ENCODE measurements around the gene ACTN4.

The ACTN4 gene

GRCh38 chr19:38733493-38734175 is 86.2 kb downstream of the ACTN4 start:
- peaks cover 3 to 41% (median 37%) of the 10 kb centered on the region in 4 experiments for H3K4me1 ChIP-seq (ENCODE audit: control extremely low read depth in 1 of 4, control insufficient read depth in 4 of 4, insufficient read depth in 4 of 4, low read length in 3 of 4)
- ChIA-PET POLR2A (interaction anchor here (0.8 to 1.0 kb wide), 2 partner anchors 99 to 100 kb away, joined by 3 to 4 read pairs; no protein-coding TSS in a partner anchor), CTCF (interaction anchor here (0.9 to 2.9 kb wide), 10 partner anchors 11 to 200 kb away, joined by 3 to 7 read pairs (median 4); partner anchors contain the start of genes CAPN12, MRPS12 and SARS2)
- DNase-seq: peak in 1 of 3 donors; percentile 34
- peak overlapping the region in 1 of 2 experiments; percentile 43 for H3K27ac ChIP-seq (ENCODE audit: insufficient read depth in 1 of 2, low read depth in 1 of 2, low read length in 2 of 2, poor library complexity in 1 of 2, severe bottlenecking in 2 of 2)
- no peaks in the 10 kb centered on the region for H3K27me3 ChIP-seq (replicated peaks in 2 of 5; ENCODE audit: control insufficient read depth in 4 of 5, insufficient read depth in 5 of 5, low read length in 4 of 5)
- H3K36me3 ChIP-seq (ENCODE audit: control insufficient read depth in 4 of 4, insufficient read depth in 4 of 4, low read length in 3 of 4): peaks cover 0 to 29% (median 21%) of the 10 kb centered on the region in 4 experiments
- H3K4me3 ChIP-seq (ENCODE audit: control insufficient read depth in 1 of 7, extremely low read depth in 1 of 7, insufficient read depth in 4 of 7, low read depth in 2 of 7, low read length in 6 of 7): peak overlapping the region in 2 of 7 experiments; percentile 44 to 71
- no peaks in the 10 kb centered on the region for H3K9me3 ChIP-seq (ENCODE audit: control extremely low read depth in 1 of 5, control insufficient read depth in 4 of 5, insufficient read depth in 2 of 5, low read depth in 1 of 5, low read length in 4 of 5)
- 96% methylated on average over 4 of the region's 6 CpGs for WGBS (ENCODE audit: insufficient coverage)

GRCh38 chr19:38734176-38734425 is 86.7 kb downstream of the ACTN4 start:
- H3K4me3 ChIP-seq (ENCODE audit: control insufficient read depth in 1 of 7, extremely low read depth in 1 of 7, insufficient read depth in 4 of 7, low read depth in 2 of 7, low read length in 6 of 7): peak overlapping the region in 5 of 7 experiments; percentile 42 to 71 (median 47)
- POLR2A ChIA-PET: interaction anchor here (0.8 to 1.0 kb wide), 2 partner anchors 98 to 100 kb away, joined by 3 to 4 read pairs; no protein-coding TSS in a partner anchor
- H3K9me3 ChIP-seq (ENCODE audit: control extremely low read depth in 1 of 5, control insufficient read depth in 4 of 5, insufficient read depth in 2 of 5, low read depth in 1 of 5, low read length in 4 of 5): no peaks in the 10 kb centered on the region
- WGBS (ENCODE audit: insufficient coverage): 20% methylated on average over 1 of the region's 4 CpGs
- peaks cover 0 to 24% (median 19%) of the 10 kb centered on the region in 4 experiments for H3K36me3 ChIP-seq (ENCODE audit: control insufficient read depth in 4 of 4, insufficient read depth in 4 of 4, low read length in 3 of 4)
- peak overlapping the region in 1 of 2 experiments; percentile 43 for H3K27ac ChIP-seq (ENCODE audit: insufficient read depth in 1 of 2, low read depth in 1 of 2, low read length in 2 of 2, poor library complexity in 1 of 2, severe bottlenecking in 2 of 2)
- CTCF ChIA-PET: interaction anchor here (0.9 to 2.9 kb wide), 8 partner anchors 10 to 200 kb away, joined by 3 to 7 read pairs (median 5); partner anchors contain the start of genes CAPN12, MRPS12 and SARS2
- H3K4me1 ChIP-seq (ENCODE audit: control extremely low read depth in 1 of 4, control insufficient read depth in 4 of 4, insufficient read depth in 4 of 4, low read length in 3 of 4): peaks cover 3 to 41% (median 37%) of the 10 kb centered on the region in 4 experiments
- no peaks in the 10 kb centered on the region for H3K27me3 ChIP-seq (replicated peaks in 2 of 5; ENCODE audit: control insufficient read depth in 4 of 5, insufficient read depth in 5 of 5, low read length in 4 of 5)
- DNase-seq: no peak

DNA sequence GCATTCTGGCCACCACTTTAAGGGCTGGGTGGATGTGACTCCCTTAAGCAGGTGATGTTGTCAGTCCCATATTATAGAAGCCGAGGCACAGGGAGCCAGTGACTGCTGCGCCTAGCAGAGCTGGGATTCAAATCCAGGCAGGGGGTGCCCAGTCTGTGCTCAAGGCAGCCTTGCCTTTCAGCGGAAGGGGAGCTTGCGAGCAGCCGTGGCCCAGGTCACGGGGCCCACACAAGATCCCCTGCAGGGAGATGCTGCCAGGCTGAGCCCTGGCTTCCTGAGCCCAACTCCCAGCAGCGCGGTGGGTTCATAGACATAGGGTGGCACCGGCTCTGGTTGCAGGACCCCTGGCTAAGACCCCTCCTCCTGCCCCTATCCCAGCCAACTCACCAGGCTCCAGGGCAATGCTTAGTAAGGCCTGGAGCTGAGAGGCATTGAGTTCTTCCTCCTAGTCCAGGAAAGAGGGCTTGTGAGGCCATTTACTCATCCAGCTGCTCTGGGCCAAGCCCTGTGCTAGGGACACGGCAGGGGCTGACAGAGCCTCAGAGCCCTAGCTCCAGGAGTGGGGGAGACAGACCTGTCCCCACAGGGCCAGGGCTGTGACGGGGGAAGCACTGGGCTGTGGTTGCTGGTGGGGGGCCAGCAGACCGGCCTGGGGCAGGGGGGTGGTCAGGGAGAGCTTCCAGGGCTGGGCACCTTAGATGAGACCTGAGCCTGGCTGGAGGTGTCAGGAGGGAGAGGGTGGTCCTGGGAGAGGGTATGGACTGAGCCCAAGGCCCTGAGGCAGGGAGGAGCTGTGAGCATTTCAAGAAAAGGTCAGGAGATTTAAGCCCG is 87.2 kb downstream of the ACTN4 start:
- peaks cover 3 to 41% (median 37%) of the 10 kb centered on the region in 4 experiments for H3K4me1 ChIP-seq (ENCODE audit: control extremely low read depth in 1 of 4, control insufficient read depth in 4 of 4, insufficient read depth in 4 of 4, low read length in 3 of 4)
- peak; percentile 23 to 65 (median 60) for DNase-seq

DNA sequence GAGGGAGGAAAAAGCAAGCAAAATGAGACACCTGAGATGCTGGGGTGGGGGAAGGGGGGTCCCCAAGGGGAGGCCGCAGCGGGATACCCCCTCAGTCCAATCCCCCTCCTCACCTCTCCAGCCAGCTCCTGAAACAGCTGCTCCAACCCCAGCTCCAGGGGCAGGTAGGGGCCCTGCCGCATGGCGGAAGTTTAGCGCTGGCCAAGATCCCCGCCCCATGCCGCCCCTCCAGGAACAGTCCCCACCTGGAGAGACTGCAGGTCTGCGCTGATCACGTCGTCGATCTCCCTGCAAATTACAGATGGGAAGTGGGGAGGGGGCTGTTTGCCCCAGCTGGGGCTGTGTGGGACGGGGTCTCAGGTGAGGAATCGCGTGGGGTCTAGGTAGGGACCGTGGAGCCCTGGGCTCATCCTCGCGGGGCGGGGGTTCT is 87.8 kb downstream of the ACTN4 start:
- 14% methylated on average over 6 of the region's 18 CpGs for WGBS (ENCODE audit: insufficient coverage)
- H3K4me3 ChIP-seq (ENCODE audit: control insufficient read depth in 1 of 7, extremely low read depth in 1 of 7, insufficient read depth in 4 of 7, low read depth in 2 of 7, low read length in 6 of 7): peak overlapping the region in 6 of 7 experiments; percentile 42 to 71 (median 46)
- ChIA-PET POLR2A (no interaction called here), CTCF (interaction anchor here (1.4 to 2.9 kb wide), 4 partner anchors 13 to 191 kb away, joined by 3 to 7 read pairs (median 4); no protein-coding TSS in a partner anchor)
- peaks cover 0 to 20% (median 17%) of the 10 kb centered on the region in 4 experiments for H3K36me3 ChIP-seq (ENCODE audit: control insufficient read depth in 4 of 4, insufficient read depth in 4 of 4, low read length in 3 of 4)
- DNase-seq: peak in 2 of 3 donors; percentile 42 to 55
- H3K27ac ChIP-seq (ENCODE audit: insufficient read depth in 1 of 2, low read depth in 1 of 2, low read length in 2 of 2, poor library complexity in 1 of 2, severe bottlenecking in 2 of 2): no peak overlapping the region
- no peaks in the 10 kb centered on the region for H3K27me3 ChIP-seq (replicated peaks in 2 of 5; ENCODE audit: control insufficient read depth in 4 of 5, insufficient read depth in 5 of 5, low read length in 4 of 5)
- no peaks in the 10 kb centered on the region for H3K9me3 ChIP-seq (ENCODE audit: control extremely low read depth in 1 of 5, control insufficient read depth in 4 of 5, insufficient read depth in 2 of 5, low read depth in 1 of 5, low read length in 4 of 5)
- H3K4me1 ChIP-seq (ENCODE audit: control extremely low read depth in 1 of 4, control insufficient read depth in 4 of 4, insufficient read depth in 4 of 4, low read length in 3 of 4): peaks cover 3 to 41% (median 37%) of the 10 kb centered on the region in 4 experiments

More for the DNA sequence above, 87.2 kb downstream of the ACTN4 start:
- no peaks in the 10 kb centered on the region for H3K27me3 ChIP-seq (replicated peaks in 2 of 5; ENCODE audit: control insufficient read depth in 4 of 5, insufficient read depth in 5 of 5, low read length in 4 of 5)
- POLR2A ChIA-PET: interaction anchor here (0.8 to 1.0 kb wide), 2 partner anchors 98 to 99 kb away, joined by 3 to 4 read pairs; no protein-coding TSS in a partner anchor
- 3% methylated on average over 9 of the region's 13 CpGs for WGBS (ENCODE audit: insufficient coverage)
- peak overlapping the region in 5 of 7 experiments; percentile 42 to 71 (median 47) for H3K4me3 ChIP-seq (ENCODE audit: control insufficient read depth in 1 of 7, extremely low read depth in 1 of 7, insufficient read depth in 4 of 7, low read depth in 2 of 7, low read length in 6 of 7)
- H3K9me3 ChIP-seq (ENCODE audit: control extremely low read depth in 1 of 5, control insufficient read depth in 4 of 5, insufficient read depth in 2 of 5, low read depth in 1 of 5, low read length in 4 of 5): no peaks in the 10 kb centered on the region
- peaks cover 0 to 22% (median 17%) of the 10 kb centered on the region in 4 experiments for H3K36me3 ChIP-seq (ENCODE audit: control insufficient read depth in 4 of 4, insufficient read depth in 4 of 4, low read length in 3 of 4)
- no peak overlapping the region for H3K27ac ChIP-seq (ENCODE audit: insufficient read depth in 1 of 2, low read depth in 1 of 2, low read length in 2 of 2, poor library complexity in 1 of 2, severe bottlenecking in 2 of 2)
- CTCF ChIA-PET: interaction anchor here (0.6 to 2.9 kb wide), 8 partner anchors 10 to 196 kb away, joined by 3 to 7 read pairs (median 4); partner anchors contain the start of genes CAPN12, MRPS12 and SARS2

DNA sequence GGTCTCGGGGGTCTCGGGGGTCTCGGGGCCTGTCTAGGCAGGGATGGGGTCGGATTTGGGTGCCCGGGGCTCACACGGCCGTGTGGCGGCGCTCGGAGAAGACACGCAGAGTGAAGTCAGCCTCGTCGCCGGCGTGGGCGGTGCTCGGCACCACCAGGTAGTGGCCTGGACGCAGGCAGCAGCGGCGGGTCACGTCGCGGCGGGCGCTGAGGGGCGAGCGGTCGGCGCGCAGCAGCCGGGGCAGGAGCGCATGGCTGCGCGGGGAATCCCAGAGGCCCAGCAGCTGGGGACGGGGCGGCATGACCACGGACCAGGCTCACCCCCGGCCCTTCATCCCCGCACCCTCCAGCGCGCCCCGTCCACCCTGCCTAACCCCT is 88.6 kb downstream of the ACTN4 start:
- peaks cover 0 to 13% (median 9%) of the 10 kb centered on the region in 4 experiments for H3K36me3 ChIP-seq (ENCODE audit: control insufficient read depth in 4 of 4, insufficient read depth in 4 of 4, low read length in 3 of 4)
- no peaks in the 10 kb centered on the region for H3K27me3 ChIP-seq (replicated peaks in 2 of 5; ENCODE audit: control insufficient read depth in 4 of 5, insufficient read depth in 5 of 5, low read length in 4 of 5)
- peak overlapping the region; percentile 32 to 73 (median 57) for H3K4me3 ChIP-seq (ENCODE audit: control insufficient read depth in 1 of 7, extremely low read depth in 1 of 7, insufficient read depth in 4 of 7, low read depth in 2 of 7, low read length in 6 of 7)
- H3K27ac ChIP-seq (ENCODE audit: insufficient read depth in 1 of 2, low read depth in 1 of 2, low read length in 2 of 2, poor library complexity in 1 of 2, severe bottlenecking in 2 of 2): no peak overlapping the region
- peaks cover 3 to 41% (median 37%) of the 10 kb centered on the region in 4 experiments for H3K4me1 ChIP-seq (ENCODE audit: control extremely low read depth in 1 of 4, control insufficient read depth in 4 of 4, insufficient read depth in 4 of 4, low read length in 3 of 4)
- ChIA-PET CTCF (interaction anchor here (1.5 kb wide), 1 partner anchor 13 kb away, joined by 3 read pairs; no protein-coding TSS in a partner anchor), POLR2A (no interaction called here)
- under 1% methylated on average over 39 of the region's 42 CpGs for WGBS (ENCODE audit: insufficient coverage)
- peak; percentile 50 to 76 (median 64) for DNase-seq
- no peaks in the 10 kb centered on the region for H3K9me3 ChIP-seq (ENCODE audit: control extremely low read depth in 1 of 5, control insufficient read depth in 4 of 5, insufficient read depth in 2 of 5, low read depth in 1 of 5, low read length in 4 of 5)

DNA sequence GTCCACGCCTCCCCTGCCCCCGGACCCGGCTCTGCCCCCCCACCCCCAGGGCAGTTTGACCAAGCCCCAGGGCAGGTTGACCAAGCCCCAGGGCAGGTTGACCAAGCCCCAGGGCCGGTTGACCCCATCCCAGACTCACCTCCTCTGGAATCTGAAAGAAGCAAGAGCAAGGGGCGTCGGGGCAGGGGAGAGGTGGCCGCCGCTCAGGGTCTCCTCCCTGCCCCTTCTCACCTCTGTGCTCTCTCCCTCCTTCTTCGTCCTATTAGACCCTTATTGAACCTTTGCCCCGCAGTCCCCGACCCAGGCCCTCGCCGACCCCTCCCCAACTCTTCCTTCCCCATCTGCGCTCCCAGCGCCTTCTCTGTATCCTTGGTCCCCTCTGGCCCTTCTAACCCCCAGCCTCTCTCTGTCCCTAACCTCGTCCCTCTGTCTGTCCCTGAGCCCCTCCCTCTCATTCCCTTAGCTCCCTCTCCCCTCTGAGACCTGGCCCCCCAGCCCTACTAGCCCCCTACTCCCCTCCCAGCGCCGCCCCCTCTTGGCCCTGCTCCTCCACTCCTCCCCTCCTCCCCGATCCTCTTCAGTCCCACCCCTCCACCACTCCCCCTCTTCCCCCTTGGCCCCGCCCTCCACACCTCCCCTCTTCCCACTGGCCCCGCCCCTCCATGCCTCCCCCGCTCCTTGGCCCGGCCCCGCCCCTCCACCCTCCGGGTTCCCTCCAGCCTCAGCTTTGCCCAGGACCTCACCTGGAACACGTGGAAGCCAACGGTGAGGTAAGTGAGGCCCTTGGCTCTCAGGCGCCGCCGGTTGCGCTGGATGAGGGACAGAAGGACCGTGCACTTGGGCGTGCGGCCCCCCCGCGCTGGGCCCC is 89.2 kb downstream of the ACTN4 start:
- peaks cover 3 to 41% (median 37%) of the 10 kb centered on the region in 4 experiments for H3K4me1 ChIP-seq (ENCODE audit: control extremely low read depth in 1 of 4, control insufficient read depth in 4 of 4, insufficient read depth in 4 of 4, low read length in 3 of 4)
- POLR2A ChIA-PET: no interaction called here
- H3K9me3 ChIP-seq (ENCODE audit: control extremely low read depth in 1 of 5, control insufficient read depth in 4 of 5, insufficient read depth in 2 of 5, low read depth in 1 of 5, low read length in 4 of 5): no peaks in the 10 kb centered on the region
- no peak overlapping the region for H3K27ac ChIP-seq (ENCODE audit: insufficient read depth in 1 of 2, low read depth in 1 of 2, low read length in 2 of 2, poor library complexity in 1 of 2, severe bottlenecking in 2 of 2)
- CTCF ChIA-PET: no interaction called here
- under 1% methylated on average over 15 of the region's 36 CpGs for WGBS (ENCODE audit: insufficient coverage)
- H3K36me3 ChIP-seq (ENCODE audit: control insufficient read depth in 4 of 4, insufficient read depth in 4 of 4, low read length in 3 of 4): peaks cover 0 to 7% (median 3%) of the 10 kb centered on the region in 4 experiments
- H3K27me3 ChIP-seq (replicated peaks in 2 of 5; ENCODE audit: control insufficient read depth in 4 of 5, insufficient read depth in 5 of 5, low read length in 4 of 5): no peaks in the 10 kb centered on the region
- peak overlapping the region; percentile 11 to 73 (median 57) for H3K4me3 ChIP-seq (ENCODE audit: control insufficient read depth in 1 of 7, extremely low read depth in 1 of 7, insufficient read depth in 4 of 7, low read depth in 2 of 7, low read length in 6 of 7)
- peak; percentile 55 to 71 (median 70) for DNase-seq

Data from common myeloid progenitor, CD34-positive (primary cell).